Measurements from ENCODE around the gene PTGDS. TPM values are rescaled to one million over a fixed set of nuclear protein-coding genes. Genes with fewer than 3 reads are reported as not detected.

The PTGDS gene
- total and polyA plus RNA-seq, 5 donors, result 3,127 to 6,981 (median 5,038) TPM

GRCh38 chr9:137021568-137021978 lies 44.3 kb downstream of the PTGDS start:
- intact Hi-C loops (cut with DNase I), result no loop called here
- 93% methylated on average over 6 of the region's 6 CpGs for WGBS
- Histone ChIP-seq H3K4me3 (ENCODE audit: low read length) (no peak overlapping the region), H3K27me3 (ENCODE audit: control insufficient read depth, insufficient read depth) (no peaks in the 10 kb centered on the region), H3K27ac (ENCODE audit: low read length) (no peak overlapping the region), H3K4me1 (ENCODE audit: control insufficient read depth, insufficient read depth, low read length) (no peaks in the 10 kb centered on the region), H3K9me3 (ENCODE audit: control insufficient read depth, low read length) (no peaks in the 10 kb centered on the region)
- ATAC-seq (no peak), DNase-seq (no peak)

GRCh38 chr9:137021979-137022661 lies 44.8 kb downstream of the PTGDS start:
- 62% methylated on average over 30 of the region's 30 CpGs for WGBS
- no peak overlapping the region for H3K27ac ChIP-seq (ENCODE audit: low read length)
- DNase-seq, result no peak
- no peak overlapping the region for H3K4me3 ChIP-seq (ENCODE audit: low read length)
- ATAC-seq, result peak; percentile 17 to 27
- H3K27me3 ChIP-seq (ENCODE audit: control insufficient read depth, insufficient read depth), result no peaks in the 10 kb centered on the region
- no peaks in the 10 kb centered on the region for H3K4me1 ChIP-seq (ENCODE audit: control insufficient read depth, insufficient read depth, low read length)
- H3K9me3 ChIP-seq (ENCODE audit: control insufficient read depth, low read length), result no peaks in the 10 kb centered on the region
- intact Hi-C loops (cut with DNase I), result no loop called here

- ATAC-seq, result no peak
- intact Hi-C loops (cut with DNase I), result no loop called here
These were observed 45.3 kb downstream of the PTGDS start for GRCh38 chr9:137022662-137023008.

GRCh38 chr9:137023157-137023556 lies 45.9 kb downstream of the PTGDS start:
- no peaks in the 10 kb centered on the region for H3K4me1 ChIP-seq (ENCODE audit: control insufficient read depth, insufficient read depth, low read length)
- no peak overlapping the region for H3K4me3 ChIP-seq (ENCODE audit: low read length)
- H3K27ac ChIP-seq (ENCODE audit: low read length), result no peak overlapping the region
- ATAC-seq (no peak), DNase-seq (no peak)
- no peaks in the 10 kb centered on the region for H3K27me3 ChIP-seq (ENCODE audit: control insufficient read depth, insufficient read depth)
- intact Hi-C loops (cut with DNase I), result no loop called here
- no peaks in the 10 kb centered on the region for H3K9me3 ChIP-seq (ENCODE audit: control insufficient read depth, low read length)
- WGBS, result 81% methylated on average over 7 of the region's 7 CpGs

More at GRCh38 chr9:137022662-137023008, 45.3 kb downstream of the PTGDS start:
- Histone ChIP-seq H3K27me3 (ENCODE audit: control insufficient read depth, insufficient read depth) (no peaks in the 10 kb centered on the region), H3K9me3 (ENCODE audit: control insufficient read depth, low read length) (no peaks in the 10 kb centered on the region), H3K4me1 (ENCODE audit: control insufficient read depth, insufficient read depth, low read length) (no peaks in the 10 kb centered on the region), H3K4me3 (ENCODE audit: low read length) (no peak overlapping the region), H3K27ac (ENCODE audit: low read length) (no peak overlapping the region)
- DNase-seq, result no peak
- 94% methylated on average over 23 of the region's 23 CpGs for WGBS

- no peak overlapping the region for H3K4me3 ChIP-seq (ENCODE audit: low read length)
- no peaks in the 10 kb centered on the region for H3K9me3 ChIP-seq (ENCODE audit: control insufficient read depth, low read length)
- DNase-seq (no peak), ATAC-seq (no peak)
- no peaks in the 10 kb centered on the region for H3K27me3 ChIP-seq (ENCODE audit: control insufficient read depth, insufficient read depth)
- intact Hi-C loops (cut with DNase I), result no loop called here
- no peaks in the 10 kb centered on the region for H3K4me1 ChIP-seq (ENCODE audit: control insufficient read depth, insufficient read depth, low read length)
- no peak overlapping the region for H3K27ac ChIP-seq (ENCODE audit: low read length)
- WGBS, result 82% methylated on average over 15 of the region's 15 CpGs
These were observed 46.3 kb downstream of the PTGDS start for GRCh38 chr9:137023583-137023991.

- Histone ChIP-seq H3K27me3 (ENCODE audit: control insufficient read depth, insufficient read depth) (no peaks in the 10 kb centered on the region), H3K4me3 (ENCODE audit: low read length) (no peak overlapping the region), H3K27ac (ENCODE audit: low read length) (no peak overlapping the region), H3K4me1 (ENCODE audit: control insufficient read depth, insufficient read depth, low read length) (no peaks in the 10 kb centered on the region), H3K9me3 (ENCODE audit: control insufficient read depth, low read length) (no peaks in the 10 kb centered on the region)
- WGBS, result 82% methylated on average over 21 of the region's 21 CpGs
- intact Hi-C loops (cut with DNase I), result loop anchor here in 2 of 4 donors (5.0 kb wide), 2 partner anchors 73 to 78 kb away; partner anchors contain the start of genes C8G (in 1 of the 2) and LCN12 (in 1 of the 2)
- DNase-seq (peak in 1 of 3 donors; percentile 77), ATAC-seq (no peak)
These were observed 48.2 kb downstream of the PTGDS start for GRCh38 chr9:137025517-137025966.

GRCh38 chr9:137026384-137026783 lies 49.1 kb downstream of the PTGDS start:
- 88% methylated on average over 2 of the region's 2 CpGs for WGBS
- Histone ChIP-seq H3K4me3 (ENCODE audit: low read length) (no peak overlapping the region), H3K27me3 (ENCODE audit: control insufficient read depth, insufficient read depth) (no peaks in the 10 kb centered on the region), H3K27ac (ENCODE audit: low read length) (no peak overlapping the region), H3K9me3 (ENCODE audit: control insufficient read depth, low read length) (no peaks in the 10 kb centered on the region), H3K4me1 (ENCODE audit: control insufficient read depth, insufficient read depth, low read length) (no peaks in the 10 kb centered on the region)
- DNase-seq (no peak), ATAC-seq (no peak)
- intact Hi-C loops (cut with DNase I), result loop anchor here in 2 of 4 donors (5.0 kb wide), 2 partner anchors 74 to 79 kb away; partner anchors contain the start of genes C8G (in 1 of the 2) and LCN12 (in 1 of the 2)

GRCh38 chr9:137026828-137027227 lies 49.5 kb downstream of the PTGDS start:
- ATAC-seq (no peak), DNase-seq (no peak)
- H3K27me3 ChIP-seq (ENCODE audit: control insufficient read depth, insufficient read depth), result no peaks in the 10 kb centered on the region
- no peak overlapping the region for H3K4me3 ChIP-seq (ENCODE audit: low read length)
- intact Hi-C loops (cut with DNase I), result loop anchor here in 2 of 4 donors (5.0 kb wide), 2 partner anchors 75 to 80 kb away; partner anchors contain the start of genes C8G (in 1 of the 2) and LCN12 (in 1 of the 2)
- no peaks in the 10 kb centered on the region for H3K9me3 ChIP-seq (ENCODE audit: control insufficient read depth, low read length)
- no peak overlapping the region for H3K27ac ChIP-seq (ENCODE audit: low read length)
- H3K4me1 ChIP-seq (ENCODE audit: control insufficient read depth, insufficient read depth, low read length), result no peaks in the 10 kb centered on the region
- WGBS, result 74% methylated on average over 4 of the region's 4 CpGs

- no peak for DNase-seq
- no peak within 1 kb of the TSS for H3K27ac ChIP-seq (ENCODE audit: low read length)
- intact Hi-C loops (cut with DNase I), result loop anchor here in 2 of 4 donors (5.0 kb wide), 2 partner anchors 75 to 80 kb away; partner anchors contain the start of genes C8G (in 1 of the 2) and LCN12 (in 1 of the 2)
- H3K4me1 ChIP-seq (ENCODE audit: control insufficient read depth, insufficient read depth, low read length), result no peaks in the 10 kb centered on the region
- H3K4me3 ChIP-seq (ENCODE audit: low read length), result peak within 1 kb of the TSS; percentile 74
- no peaks in the 10 kb centered on the region for H3K27me3 ChIP-seq (ENCODE audit: control insufficient read depth, insufficient read depth)
- no peaks in the 10 kb centered on the region for H3K9me3 ChIP-seq (ENCODE audit: control insufficient read depth, low read length)
- ATAC-seq, result peak in 1 of 2 donors; percentile 6
- WGBS, result 3% methylated on average over 95 of the region's 95 CpGs
These were observed 50.3 kb downstream of the PTGDS start, which contains the start of gene ABCA2 for GRCh38 chr9:137027369-137028262. TSS of gene ABCA2 (minus strand) at chr9:137028237. CDS start at chr9:137028140, 97 bp downstream.

- WGBS, result under 1% methylated on average over 98 of the region's 98 CpGs
- intact Hi-C loops (cut with DNase I), result loop anchor here in 2 of 4 donors (5.0 kb wide), 2 partner anchors 76 to 81 kb away; partner anchors contain the start of genes C8G (in 1 of the 2) and LCN12 (in 1 of the 2)
- Histone ChIP-seq H3K4me1 (ENCODE audit: control insufficient read depth, insufficient read depth, low read length) (no peaks in the 10 kb centered on the region), H3K27me3 (ENCODE audit: control insufficient read depth, insufficient read depth) (no peaks in the 10 kb centered on the region), H3K27ac (ENCODE audit: low read length) (no peak overlapping the region), H3K9me3 (ENCODE audit: control insufficient read depth, low read length) (no peaks in the 10 kb centered on the region), H3K4me3 (ENCODE audit: low read length) (peak overlapping the region; percentile 74)
- DNase-seq, result peak; percentile 69 to 90 (median 89)
- ATAC-seq, result peak; percentile 19 to 31
These were observed 51.2 kb downstream of the PTGDS start for GRCh38 chr9:137028263-137029057.

Measured in right cardiac atrium (tissue), 5 donors.